ENCODE measurements around the gene IFI27L1. TPM values are rescaled to one million over a fixed set of nuclear protein-coding genes. Genes with fewer than 3 reads are reported as not detected.

Gene IFI27L1
- total and polyA plus RNA-seq, 2 of the 13 experiments (the other 11 are each of a cell fraction or from before 2014, with no cell fraction given), result 11.9 to 19.0 TPM

GRCh38 chr14:94045563-94046345 lies 35.4 kb upstream of the IFI27L1 start:
- ChIA-PET POLR2A (interaction anchor here (1.2 kb wide), 1 partner anchor 18 kb away, joined by 4 read pairs; no protein-coding TSS in a partner anchor), CTCF (ENCODE audit: low intra/inter-chr PET ratio, low total read pairs) (no interaction called here)
- no peak for TF ChIP-seq ZNF883 (CRISPR knock-in tag; IDR thresholded peaks at IDR 0.05; ENCODE audit: not compliant biosample characterization)
- no peak for TF ChIP-seq MTF2 (CRISPR knock-in tag; IDR thresholded peaks at IDR 0.05; ENCODE audit: borderline replicate concordance)
- no peak for TF ChIP-seq U2AF1 (optimal IDR thresholded peaks at IDR 0.05; ENCODE audit: low read depth, low read length)
- TF ChIP-seq IRX3 (CRISPR knock-in tag; IDR thresholded peaks at IDR 0.05; ENCODE audit: borderline replicate concordance, low read depth), result no peak
- TF ChIP-seq ZBTB44 (CRISPR knock-in tag; IDR thresholded peaks at IDR 0.05), result no peak
- TF ChIP-seq MIXL1 (CRISPR knock-in tag; IDR thresholded peaks at IDR 0.05), result no peak
- TF ChIP-seq ZNF441 (CRISPR knock-in tag; IDR thresholded peaks at IDR 0.05; ENCODE audit: borderline replicate concordance), result no peak
- TF ChIP-seq ZFP62 (CRISPR knock-in tag; IDR thresholded peaks at IDR 0.05), result no peak
- TF ChIP-seq ZNF746 (CRISPR knock-in tag; IDR thresholded peaks at IDR 0.05), result no peak
- TF ChIP-seq NR1H2 (CRISPR knock-in tag; IDR thresholded peaks at IDR 0.05; ENCODE audit: borderline replicate concordance, low read depth), result no peak
- no peak for TF ChIP-seq ZNF670 (CRISPR knock-in tag; IDR thresholded peaks at IDR 0.05; ENCODE audit: borderline replicate concordance)
- TF ChIP-seq MED8 (CRISPR knock-in tag; IDR thresholded peaks at IDR 0.05; ENCODE audit: insufficient replicate concordance), result no peak
- no peaks in the 10 kb centered on the region for H3K79me2 ChIP-seq (ENCODE audit: insufficient read depth, low read length)
- no TSS peak for BruUV-seq (replicated peaks)
- no peaks in the 10 kb centered on the region for H3K27me3 ChIP-seq (ENCODE audit: control insufficient read depth in 1 of 2, insufficient read depth in 2 of 2, low read length in 2 of 2)
- no peak overlapping the region for H3K27ac ChIP-seq (ENCODE audit: extremely low read length, insufficient read depth, low read length)
- H3K4me1 ChIP-seq (ENCODE audit: insufficient read depth, low read length), result peaks cover 39% of the 10 kb centered on the region
- FAIRE-seq (no peak), ATAC-seq (no peak), DNase-seq (ENCODE audit: low spot score) (no peak)
- H4K20me1 ChIP-seq (ENCODE audit: insufficient read depth, low read length), result no peaks in the 10 kb centered on the region
- no peak overlapping the region for H2AFZ ChIP-seq (ENCODE audit: low read length)
- H3K9me3 ChIP-seq (ENCODE audit: low read length), result no peaks in the 10 kb centered on the region
- intact Hi-C loops (cut with micrococcal nuclease; ENCODE audit: unreplicated experiment) (no loop called here), in situ Hi-C loops (cut with HindIII; ENCODE audit: extremely low pct_ligation_motif_present, low pct_unique_long_range_greater_than_20kb) (no loop called here)
- peaks cover 20 to 45% of the 10 kb centered on the region in 2 experiments for H3K36me3 ChIP-seq (replicated peaks in 1 of 2; ENCODE audit: control insufficient read depth in 1 of 2, insufficient read depth in 2 of 2, low read length in 2 of 2)
- no peak overlapping the region for H3K4me3 ChIP-seq (replicated peaks in 1 of 3; ENCODE audit: insufficient read depth in 1 of 3, low read depth in 2 of 3, low read length in 3 of 3)
- no peak overlapping the region for H3K9ac ChIP-seq (ENCODE audit: insufficient read depth, low read depth, low read length)
- WGBS (ENCODE audit: low lambda C conversion rate), result 91% methylated on average over 18 of the region's 19 CpGs
- no peak overlapping the region for H3K4me2 ChIP-seq (ENCODE audit: low read depth, low read length)
